SK-N-MC (cell line): ENCODE results near the gene MIA.
A peak's percentile ranks its signal among the peaks of the same experiment; 100 is the strongest.

Experiments used
- DNase-seq: peaks from one replicate; pipeline ENCODE4 v3.0.0-alpha.2; 2011; ENCODE audit warnings: low read depth, low spot score
- H3K27ac ChIP-seq: fragments of 200-600 bp; sonication (generic); 2 replicates; pipeline ENCODE4 v1.5.1; 2016; ENCODE audit warnings: mixed run types
- H3K36me3 ChIP-seq: fragments of 200-600 bp; sonication (generic); 2 replicates; pipeline ENCODE4 v1.6.1; 2017; ENCODE audit warnings: antibody characterized with exemption, low read length, mixed read lengths; ENCODE audit not compliant: insufficient read depth
- H3K4me3 ChIP-seq: fragments of 200-600 bp; sonication (generic); 2 replicates; pipeline ENCODE4 v1.5.1; 2016
- H3K9ac ChIP-seq: fragments of 200-600 bp; sonication (generic); 2 replicates; pipeline ENCODE4 v1.8.0; 2017; ENCODE audit warnings: mixed run types, mixed read lengths; ENCODE audit not compliant: insufficient read length
- H3K9me3 ChIP-seq: fragments of 200-600 bp; sonication (generic); 2 replicates; pipeline ENCODE4 v1.6.1; 2017; ENCODE audit warnings: low read depth, mild to moderate bottlenecking, antibody characterized with exemption, low read length, moderate library complexity, mixed read lengths
- EZH2 ChIP-seq: fragments of 200-600 bp; sonication (generic); IDR thresholded peaks from one replicate; pipeline ENCODE4 v1.6.1; 2017; ENCODE audit warnings: antibody characterized with exemption
- FOXP2 ChIP-seq: optimal IDR thresholded peaks from 2 replicates; pipeline ENCODE3; 2011; ENCODE audit warnings: mild to moderate bottlenecking, moderate library complexity; ENCODE audit not compliant: insufficient read depth; ENCODE audit errors: extremely low read length, control extremely low read depth
- POLR2AphosphoS5 ChIP-seq: IDR thresholded peaks from 2 replicates; pipeline ENCODE4 v1.6.1; 2012; ENCODE audit warnings: mild to moderate bottlenecking, low read depth, low read length, borderline replicate concordance

Gene MIA

GRCh38 chr19:40803170-40803856, 28.0 kb downstream of the MIA start:
- TF ChIP-seq EZH2 (no peak), FOXP2 (no peak), POLR2AphosphoS5 (no peak)
- Histone ChIP-seq H3K27ac (0 out of 2 replicates have a peak overlapping the region, but pooled peaks have one; percentile 2), H3K36me3 (peaks cover 62% of the 10 kb centered on the region), H3K9me3 (no peaks in the 10 kb centered on the region), H3K9ac (no peak overlapping the region), H3K4me3 (no peak overlapping the region)
- no peak for DNase-seq

GRCh38 chr19:40803857-40804782, 28.8 kb downstream of the MIA start:
- H3K9me3 ChIP-seq, result no peaks in the 10 kb centered on the region
- H3K27ac ChIP-seq, result peak overlapping the region; percentile 36; the same call in 1 of the 2 replicates
- DNase-seq, result no peak
- H3K4me3 ChIP-seq, result no peak overlapping the region
- peaks cover 63% of the 10 kb centered on the region for H3K36me3 ChIP-seq
- H3K9ac ChIP-seq, result no peak overlapping the region
- no peak for TF ChIP-seq POLR2AphosphoS5
- TF ChIP-seq FOXP2, result no peak
- TF ChIP-seq EZH2, result no peak

GRCh38 chr19:40804783-40805242, 29.5 kb downstream of the MIA start:
- TF ChIP-seq POLR2AphosphoS5, result no peak
- no peak for TF ChIP-seq FOXP2
- no peak for TF ChIP-seq EZH2
- H3K4me3 ChIP-seq, result no peak overlapping the region
- no peak for DNase-seq
- H3K36me3 ChIP-seq, result peaks cover 63% of the 10 kb centered on the region
- no peak overlapping the region for H3K9ac ChIP-seq
- H3K9me3 ChIP-seq, result no peaks in the 10 kb centered on the region
- peak overlapping the region; percentile 36; the same call in 1 of the 2 replicates for H3K27ac ChIP-seq

- no peaks in the 10 kb centered on the region for H3K9me3 ChIP-seq
- H3K4me3 ChIP-seq, result no peak overlapping the region
- H3K27ac ChIP-seq, result no peak overlapping the region
- no peak for DNase-seq
- TF ChIP-seq POLR2AphosphoS5 (no peak; the same call in 1 of the 2 replicates), FOXP2 (no peak), EZH2 (no peak)
- H3K9ac ChIP-seq, result no peak overlapping the region
- H3K36me3 ChIP-seq, result peaks cover 58% of the 10 kb centered on the region
Observed at GRCh38 chr19:40805258-40805868, 30.0 kb downstream of the MIA start.

- Histone ChIP-seq H3K27ac (no peak overlapping the region; the same call in 1 of the 2 replicates), H3K4me3 (no peak overlapping the region), H3K36me3 (peaks cover 45% of the 10 kb centered on the region), H3K9ac (no peak overlapping the region), H3K9me3 (no peaks in the 10 kb centered on the region)
- no peak; the same call in 1 of the 2 replicates for TF ChIP-seq POLR2AphosphoS5
- TF ChIP-seq EZH2, result no peak
- TF ChIP-seq FOXP2, result peak; percentile 52
- DNase-seq, result peak; percentile 77
Observed at GRCh38 chr19:40806423-40807146, 31.3 kb downstream of the MIA start.

- TF ChIP-seq POLR2AphosphoS5 (0 out of 2 replicates have a peak, but pooled peaks have one; percentile 6), EZH2 (no peak)
- H3K4me3 ChIP-seq, result no peak overlapping the region
- DNase-seq, result no peak
- H3K9ac ChIP-seq, result no peak overlapping the region
- H3K36me3 ChIP-seq, result peaks cover 37% of the 10 kb centered on the region
- H3K9me3 ChIP-seq, result no peaks in the 10 kb centered on the region
- H3K27ac ChIP-seq, result no peak overlapping the region
Observed at GRCh38 chr19:40807147-40808020, 32.1 kb downstream of the MIA start.

GRCh38 chr19:40808021-40808325, 32.7 kb downstream of the MIA start:
- no peak overlapping the region for H3K9ac ChIP-seq
- no peak for DNase-seq
- TF ChIP-seq EZH2, result no peak
- TF ChIP-seq POLR2AphosphoS5, result no peak
- TF ChIP-seq FOXP2, result no peak
- no peak overlapping the region for H3K4me3 ChIP-seq
- H3K27ac ChIP-seq, result no peak overlapping the region
- peaks cover 32% of the 10 kb centered on the region for H3K36me3 ChIP-seq
- H3K9me3 ChIP-seq, result no peaks in the 10 kb centered on the region

- Histone ChIP-seq H3K9ac (no peak overlapping the region), H3K36me3 (peaks cover 27% of the 10 kb centered on the region; the same call in 1 of the 2 replicates), H3K27ac (no peak overlapping the region), H3K4me3 (no peak overlapping the region), H3K9me3 (no peaks in the 10 kb centered on the region)
- TF ChIP-seq FOXP2 (no peak), EZH2 (no peak), POLR2AphosphoS5 (0 out of 2 replicates have a peak, but pooled peaks have one; percentile 27)
- DNase-seq, result no peak
Observed at GRCh38 chr19:40808497-40808896, 33.2 kb downstream of the MIA start.
